MCF 10A (cell line): Measurements from ENCODE around the gene LDLRAD4. TPM values are rescaled to one million over a fixed set of nuclear protein-coding genes. Genes with fewer than 3 reads are reported as not detected.

ENCODE experiments used
- BruUV-seq: library from RNA; stranded (reverse); fragments of 400-500 nt; replicated peaks from 2 replicates; lab custom pipeline; 2021; lab: Mats Ljungman, UMichigan
- CTCF ChIA-PET: fragments of 300-600 bp; sonication (Branson Sonifier 250); formaldehyde crosslinking; extraction: SDS; loops from one replicate; lab custom pipeline; 2021; ENCODE audit warnings: antibody characterized with exemption, inconsistent platforms; lab: Yijun Ruan, JAX
- POLR2A ChIA-PET: fragments of 300-600, 350-650 bp; sonication (Branson Sonifier 250); formaldehyde crosslinking; extraction: SDS; loops from one replicate; lab custom pipeline; 2020; ENCODE audit warnings: antibody characterized with exemption, inconsistent platforms; lab: Yijun Ruan, JAX
- DNase-seq: peaks from one replicate; pipeline ENCODE4 v3.0.0-alpha.2; 2018; ENCODE audit not compliant: unreplicated experiment
- H3K27ac Mint-ChIP-seq: one replicate; pipeline ENCODE4 v1.8.0; 2022; ENCODE audit warnings: mild to moderate bottlenecking, low read depth, mixed read lengths; ENCODE audit not compliant: unreplicated experiment
- H3K27me3 Mint-ChIP-seq: one replicate; pipeline ENCODE4 v1.8.0; 2022; ENCODE audit warnings: mixed read lengths; ENCODE audit not compliant: insufficient read depth, unreplicated experiment
- H3K36me3 Mint-ChIP-seq: one replicate; pipeline ENCODE4 v1.8.0; 2022; ENCODE audit warnings: mild to moderate bottlenecking, moderate library complexity, mixed read lengths; ENCODE audit not compliant: insufficient read depth, unreplicated experiment
- H3K4me1 Mint-ChIP-seq: one replicate; pipeline ENCODE4 v1.8.0; 2022; ENCODE audit warnings: mixed read lengths; ENCODE audit not compliant: insufficient read depth, unreplicated experiment
- H3K4me3 Mint-ChIP-seq: one replicate; pipeline ENCODE4 v1.8.0; 2022; ENCODE audit warnings: mild to moderate bottlenecking, moderate library complexity, mixed read lengths; ENCODE audit not compliant: unreplicated experiment
- H3K9me3 Mint-ChIP-seq: one replicate; pipeline ENCODE4 v1.8.0; 2022; ENCODE audit warnings: mixed read lengths; ENCODE audit not compliant: unreplicated experiment
- CTCF ChIP-seq: fragments of 200-600 bp; IDR thresholded peaks from one replicate; pipeline ENCODE4 v1.8.0; 2022; ENCODE audit warnings: antibody characterized with exemption, mild to moderate bottlenecking; ENCODE audit not compliant: unreplicated experiment
- intact Hi-C: fragments of 100-400 bp; cut with micrococcal nuclease; formaldehyde crosslinking; loops from 2 replicates; pipeline ENCODE4 v1.14.1; 2022
- total RNA-seq: library from RNA; stranded (reverse); gene quantifications from 2 replicates; pipeline ENCODE4 v1.2.3, GENCODE V29; 2022

Gene LDLRAD4
- total RNA-seq, 1 experiment from 2014 or later: not detected

GRCh38 chr18:13176847-13177246, 41.7 kb upstream of the LDLRAD4 start:
- Mint-ChIP-seq H3K4me1 (no peaks in the 10 kb centered on the region), H3K9me3 (no peaks in the 10 kb centered on the region), H3K36me3 (no peaks in the 10 kb centered on the region), H3K4me3 (no peak overlapping the region), H3K27me3 (no peaks in the 10 kb centered on the region), H3K27ac (no peak overlapping the region)
- TF ChIP-seq CTCF: no peak
- intact Hi-C loops: no loop called here
- ChIA-PET POLR2A (interaction anchor here (0.6 kb wide), 1 partner anchor 430 kb away, joined by 3 read pairs; no protein-coding TSS in a partner anchor), CTCF (interaction anchor here (1.0 kb wide), 1 partner anchor 16 kb away, joined by 3 read pairs; no protein-coding TSS in a partner anchor)
- no TSS peak for BruUV-seq
- no peak for DNase-seq

- ChIA-PET CTCF (no interaction called here), POLR2A (no interaction called here)
- no peaks in the 10 kb centered on the region for H3K9me3 Mint-ChIP-seq
- intact Hi-C loops: no loop called here
- BruUV-seq: no TSS peak
- H3K27ac Mint-ChIP-seq: no peak overlapping the region
- H3K4me1 Mint-ChIP-seq: no peaks in the 10 kb centered on the region
- no peaks in the 10 kb centered on the region for H3K27me3 Mint-ChIP-seq
- no peak for DNase-seq
- TF ChIP-seq CTCF: no peak
- H3K36me3 Mint-ChIP-seq: no peaks in the 10 kb centered on the region
- H3K4me3 Mint-ChIP-seq: no peak overlapping the region
Observed at GRCh38 chr18:13178197-13178596, 40.4 kb upstream of the LDLRAD4 start.

- POLR2A ChIA-PET: no interaction called here
- CTCF ChIA-PET: no interaction called here
- no peak overlapping the region for H3K27ac Mint-ChIP-seq
- no peak overlapping the region for H3K4me3 Mint-ChIP-seq
- H3K9me3 Mint-ChIP-seq: no peaks in the 10 kb centered on the region
- no peak for DNase-seq
- H3K27me3 Mint-ChIP-seq: no peaks in the 10 kb centered on the region
- BruUV-seq: no TSS peak
- H3K4me1 Mint-ChIP-seq: no peaks in the 10 kb centered on the region
- intact Hi-C loops: no loop called here
- H3K36me3 Mint-ChIP-seq: no peaks in the 10 kb centered on the region
- TF ChIP-seq CTCF: no peak
Observed at GRCh38 chr18:13178976-13179375, 39.6 kb upstream of the LDLRAD4 start.

- no peak overlapping the region for H3K4me3 Mint-ChIP-seq
- DNase-seq: no peak
- ChIA-PET CTCF (interaction anchor here (2.1 kb wide), 1 partner anchor 20 kb away, joined by 7 read pairs; no protein-coding TSS in a partner anchor), POLR2A (no interaction called here)
- intact Hi-C loops: no loop called here
- no peaks in the 10 kb centered on the region for H3K9me3 Mint-ChIP-seq
- no peak overlapping the region for H3K27ac Mint-ChIP-seq
- no peak for TF ChIP-seq CTCF
- H3K36me3 Mint-ChIP-seq: no peaks in the 10 kb centered on the region
- H3K27me3 Mint-ChIP-seq: no peaks in the 10 kb centered on the region
- no TSS peak for BruUV-seq
- no peaks in the 10 kb centered on the region for H3K4me1 Mint-ChIP-seq
Observed at GRCh38 chr18:13179566-13180113, 38.9 kb upstream of the LDLRAD4 start.
